Measurements from ENCODE around the gene ERVV-1.

Gene ERVV-1

DNA sequence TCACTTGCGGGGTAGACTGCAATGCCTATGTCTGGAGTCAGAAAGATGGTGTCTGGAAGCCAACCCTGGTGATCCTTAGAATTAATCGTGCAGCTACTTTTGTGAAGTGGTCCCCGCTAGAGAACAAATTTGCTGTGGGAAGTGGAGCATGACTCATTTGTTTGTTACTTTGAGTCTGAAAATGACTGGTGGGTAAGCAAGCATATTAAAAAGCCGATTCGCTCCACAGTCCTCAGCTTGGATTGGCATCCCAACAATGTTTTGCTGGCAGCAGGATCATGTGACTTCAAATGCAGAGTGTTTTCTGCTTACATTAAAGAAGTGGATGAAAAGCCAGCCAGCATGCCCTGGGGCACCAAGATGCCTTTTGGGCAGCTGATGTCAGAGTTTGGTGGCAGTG is 9.5 kb upstream of the ERVV-1 start:
- in situ Hi-C loops (cut with MboI; ENCODE audit: low pct_unique_long_range_greater_than_20kb, low sequenced_read_pairs, unreplicated experiment): no loop called here
- no peak for DNase-seq (ENCODE audit: low spot score)
- TF ChIP-seq, protein P1, sequence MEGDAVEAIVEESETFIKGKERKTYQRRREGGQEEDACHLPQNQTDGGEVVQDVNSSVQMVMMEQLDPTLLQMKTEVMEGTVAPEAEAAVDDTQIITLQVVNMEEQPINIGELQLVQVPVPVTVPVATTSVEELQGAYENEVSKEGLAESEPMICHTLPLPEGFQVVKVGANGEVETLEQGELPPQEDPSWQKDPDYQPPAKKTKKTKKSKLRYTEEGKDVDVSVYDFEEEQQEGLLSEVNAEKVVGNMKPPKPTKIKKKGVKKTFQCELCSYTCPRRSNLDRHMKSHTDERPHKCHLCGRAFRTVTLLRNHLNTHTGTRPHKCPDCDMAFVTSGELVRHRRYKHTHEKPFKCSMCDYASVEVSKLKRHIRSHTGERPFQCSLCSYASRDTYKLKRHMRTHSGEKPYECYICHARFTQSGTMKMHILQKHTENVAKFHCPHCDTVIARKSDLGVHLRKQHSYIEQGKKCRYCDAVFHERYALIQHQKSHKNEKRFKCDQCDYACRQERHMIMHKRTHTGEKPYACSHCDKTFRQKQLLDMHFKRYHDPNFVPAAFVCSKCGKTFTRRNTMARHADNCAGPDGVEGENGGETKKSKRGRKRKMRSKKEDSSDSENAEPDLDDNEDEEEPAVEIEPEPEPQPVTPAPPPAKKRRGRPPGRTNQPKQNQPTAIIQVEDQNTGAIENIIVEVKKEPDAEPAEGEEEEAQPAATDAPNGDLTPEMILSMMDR (IDR thresholded peaks at IDR 0.05; ENCODE audit: extremely low read depth, insufficient read depth, missing control alignments): no peak

DNA sequence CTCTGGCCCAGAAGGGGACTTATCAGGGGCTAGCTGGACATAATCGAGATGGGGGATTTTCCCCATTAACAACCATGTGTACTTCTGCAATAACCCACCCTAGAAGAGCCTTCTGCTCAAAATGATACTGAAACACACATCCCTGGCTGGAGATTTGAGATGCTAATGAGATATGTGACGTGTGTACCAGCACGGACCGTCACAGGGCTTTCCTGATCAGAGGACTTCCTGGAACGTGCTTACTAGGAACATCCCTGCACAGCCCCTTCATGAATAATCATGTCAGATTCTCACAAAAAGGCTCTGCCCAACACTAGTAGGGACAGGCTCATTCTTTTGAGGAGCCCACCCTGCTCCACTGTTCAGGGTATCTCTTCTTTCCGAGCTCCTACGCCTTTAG is 6.5 kb upstream of the ERVV-1 start:
- in situ Hi-C loops (cut with MboI; ENCODE audit: low pct_unique_long_range_greater_than_20kb, low sequenced_read_pairs, unreplicated experiment): no loop called here
- TF ChIP-seq, protein P1 (IDR thresholded peaks at IDR 0.05; ENCODE audit: extremely low read depth, insufficient read depth, missing control alignments): no peak
- DNase-seq (ENCODE audit: low spot score): no peak

- in situ Hi-C loops (cut with MboI; ENCODE audit: low pct_unique_long_range_greater_than_20kb, low sequenced_read_pairs, unreplicated experiment): no loop called here
- DNase-seq (ENCODE audit: low spot score): no peak
- TF ChIP-seq, protein P1 (IDR thresholded peaks at IDR 0.05; ENCODE audit: extremely low read depth, insufficient read depth, missing control alignments): no peak
These were observed 6.1 kb upstream of the ERVV-1 start for GRCh38 chr19:53007606-53008005.

DNA sequence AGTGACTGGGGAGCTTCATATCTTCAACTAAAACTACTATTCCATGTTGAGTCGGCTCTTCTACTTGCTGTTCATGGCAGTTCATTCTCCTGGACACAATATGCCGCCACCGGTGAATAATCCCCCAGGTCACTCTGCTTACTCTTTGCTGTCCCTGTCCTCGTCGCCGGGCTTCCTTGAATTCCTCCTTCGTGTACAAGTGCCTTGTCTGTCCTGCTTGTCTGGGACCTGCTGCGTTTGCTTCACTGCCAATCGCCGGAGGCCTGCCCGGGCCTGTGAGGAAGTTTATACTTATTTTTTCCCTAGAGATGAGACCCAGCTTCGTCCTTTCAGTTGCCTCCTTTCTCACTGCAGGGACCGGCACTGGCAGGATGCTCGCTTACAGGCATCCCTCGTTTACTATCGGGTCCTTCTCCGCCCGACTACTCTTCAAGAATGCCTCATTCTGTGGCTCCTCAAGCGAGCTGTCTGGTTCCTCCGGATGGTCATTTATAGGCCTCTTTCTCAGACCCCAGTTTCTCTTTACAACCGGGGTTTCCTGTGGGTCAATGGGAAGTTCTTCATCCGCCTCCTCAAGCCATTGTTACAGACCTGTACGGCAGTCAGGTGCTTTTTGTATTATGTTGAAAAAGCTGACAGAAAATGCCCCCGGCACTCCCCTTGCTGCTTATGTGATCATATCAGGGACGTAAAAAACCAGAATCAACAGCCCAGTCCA is 5.5 kb upstream of the ERVV-1 start:
- DNase-seq (ENCODE audit: low spot score): no peak
- TF ChIP-seq, protein P1 (IDR thresholded peaks at IDR 0.05; ENCODE audit: extremely low read depth, insufficient read depth, missing control alignments): no peak
- in situ Hi-C loops (cut with MboI; ENCODE audit: low pct_unique_long_range_greater_than_20kb, low sequenced_read_pairs, unreplicated experiment): no loop called here

DNA sequence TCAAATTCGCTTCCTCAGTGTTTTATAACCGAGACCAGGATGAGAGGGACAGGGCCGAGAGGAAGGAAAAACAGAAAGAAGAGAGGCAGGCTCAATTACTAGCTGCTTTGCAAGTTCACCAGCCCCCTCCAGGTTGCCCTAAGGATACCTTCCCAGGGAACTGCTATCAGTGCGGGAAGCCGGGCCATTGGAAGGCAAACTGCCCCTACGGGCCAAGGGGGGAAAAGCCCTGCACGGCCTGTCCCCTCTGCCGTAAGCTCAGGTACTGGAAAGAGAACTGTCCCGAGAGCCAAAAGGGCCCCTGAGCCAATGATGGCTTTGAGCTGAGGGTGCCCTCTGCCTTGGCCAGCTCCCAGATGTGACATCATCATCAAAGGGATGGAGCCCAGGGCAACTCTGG is 3.2 kb upstream of the ERVV-1 start:
- TF ChIP-seq, protein P1 (IDR thresholded peaks at IDR 0.05; ENCODE audit: extremely low read depth, insufficient read depth, missing control alignments): no peak
- DNase-seq (ENCODE audit: low spot score): no peak
- in situ Hi-C loops (cut with MboI; ENCODE audit: low pct_unique_long_range_greater_than_20kb, low sequenced_read_pairs, unreplicated experiment): no loop called here

DNA sequence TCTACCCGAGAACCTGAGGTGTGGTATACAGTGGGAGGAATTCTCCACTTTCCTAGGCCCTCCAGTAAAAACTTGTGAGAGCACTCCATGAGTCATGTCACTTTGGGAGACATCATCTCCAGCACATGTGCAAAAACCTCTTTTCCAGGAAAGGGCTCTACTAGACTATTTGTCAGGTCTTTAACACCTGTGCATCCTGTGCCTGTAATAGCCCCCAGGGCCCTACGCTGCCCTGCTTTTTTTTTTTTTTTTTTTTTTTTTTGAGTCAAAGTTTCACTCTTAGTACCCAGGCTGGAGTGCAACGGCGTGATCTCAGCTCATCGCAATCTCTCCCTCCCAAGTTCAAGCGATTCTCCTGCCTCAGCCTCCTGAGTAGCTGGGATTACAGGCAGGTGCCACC is 1.7 kb upstream of the ERVV-1 start:
- in situ Hi-C loops (cut with MboI; ENCODE audit: low pct_unique_long_range_greater_than_20kb, low sequenced_read_pairs, unreplicated experiment): no loop called here
- TF ChIP-seq, protein P1 (IDR thresholded peaks at IDR 0.05; ENCODE audit: extremely low read depth, insufficient read depth, missing control alignments): no peak
- DNase-seq (ENCODE audit: low spot score): no peak
